Endothelial cell of umbilical vein (primary cell): ENCODE results near the gene HES2. TPM values are rescaled to one million over a fixed set of nuclear protein-coding genes. Genes with fewer than 3 reads are reported as not detected.

Source experiments
- BruUV-seq: library from RNA; stranded (reverse); fragments of 400-500 nt; replicated peaks from 2 replicates; lab custom pipeline; 2021; lab: Mats Ljungman, UMichigan
- CTCF ChIA-PET: fragments of 300-600, 350-600 bp; sonication (Branson Sonifier 250); formaldehyde crosslinking; loops from one replicate; lab custom pipeline; 2021; ENCODE audit warnings: antibody characterized with exemption, inconsistent platforms; lab: Charles Lee
- POLR2A ChIA-PET: fragments of 300-600, 350-600 bp; sonication (Branson Sonifier 250); formaldehyde crosslinking; loops from one replicate; lab custom pipeline; 2021; ENCODE audit warnings: antibody characterized with exemption, inconsistent platforms; lab: Charles Lee
- DNase-seq: peaks from one replicate; pipeline ENCODE4 v3.0.0-alpha.2; 2011; ENCODE audit warnings: low read depth, low spot score
- FAIRE-seq: peaks from 2 replicates; lab custom pipeline; 2011; peaks lifted over from hg19 to GRCh38; lab: Jason Lieb, UNC
- H2AFZ ChIP-seq: 2 replicates; pipeline ENCODE4 v1.6.0; 2012; ENCODE audit warnings: low read depth, low read length, control low read depth, inconsistent platforms
- H3K27ac ChIP-seq: 2 replicates; pipeline ENCODE4 v1.5.1; 2011; ENCODE audit warnings: low read depth, mild to moderate bottlenecking, control low read depth, low read length, moderate library complexity; ENCODE audit not compliant: insufficient read depth
- H3K27me3 ChIP-seq, 2 experiments: 2 replicates each; pipeline versions ENCODE4 v1.6.0 to v1.6.1; 2011; ENCODE audit warnings: low read length in 2 of 2, mixed read lengths in 1 of 2; ENCODE audit not compliant: control insufficient read depth in 2 of 2, insufficient read depth in 2 of 2
- H3K36me3 ChIP-seq, 2 experiments: 2 replicates in 1 of 2; 3 replicates in 1 of 2; pipeline ENCODE4 v1.5.1; 2011; ENCODE audit warnings: low read length in 2 of 2, mild to moderate bottlenecking in 1 of 2, moderate library complexity in 1 of 2; ENCODE audit not compliant: control insufficient read depth in 2 of 2, insufficient read depth in 2 of 2; ENCODE audit errors: extremely low read depth in 1 of 2
- H3K4me1 ChIP-seq: 3 replicates; pipeline ENCODE4 v1.5.1; 2011; ENCODE audit warnings: mild to moderate bottlenecking, low read length; ENCODE audit not compliant: control insufficient read depth, insufficient read depth; ENCODE audit errors: extremely low read depth
- H3K4me2 ChIP-seq: 2 replicates; pipeline ENCODE4 v1.6.1; 2011; ENCODE audit warnings: low read length, control low read depth, mixed read lengths; ENCODE audit not compliant: insufficient read depth
- H3K4me3 ChIP-seq, 3 experiments: fragments of 200-600 bp in 1 of 3; sonication (generic), shearing (Covaris generic) in 1 of 3; replicated peaks in 1 of 3; 2 replicates each; pipeline ENCODE4 v1.5.1; 2011 to 2016; ENCODE audit warnings: control low read depth in 3 of 3, low read length in 3 of 3, mild to moderate bottlenecking in 2 of 3, inconsistent platforms in 1 of 3, low read depth in 1 of 3, moderate library complexity in 1 of 3; ENCODE audit not compliant: insufficient read depth in 1 of 3
- H3K79me2 ChIP-seq: 2 replicates; pipeline ENCODE4 v1.6.0; 2012; ENCODE audit warnings: low read length, inconsistent platforms; ENCODE audit not compliant: control insufficient read depth, insufficient read depth
- H3K9ac ChIP-seq: replicated peaks from 2 replicates; pipeline ENCODE3; 2011; ENCODE audit warnings: low read length, control low read depth; ENCODE audit not compliant: insufficient read depth; ENCODE audit errors: extremely low read depth
- H3K9me1 ChIP-seq: replicated peaks from 3 replicates; pipeline ENCODE4 v1.6.0; 2011; ENCODE audit warnings: mild to moderate bottlenecking, low read length; ENCODE audit not compliant: control insufficient read depth, insufficient read depth; ENCODE audit errors: extremely low read depth
- H3K9me3 ChIP-seq: replicated peaks from 2 replicates; pipeline ENCODE4 v1.5.1; 2012; ENCODE audit warnings: low read length, inconsistent platforms; ENCODE audit not compliant: control insufficient read depth, insufficient read depth
- H4K20me1 ChIP-seq: replicated peaks from 2 replicates; pipeline ENCODE3; 2011; ENCODE audit warnings: mild to moderate bottlenecking, low read length; ENCODE audit not compliant: control insufficient read depth, insufficient read depth; ENCODE audit errors: extremely low read depth
- CTCF ChIP-seq, 2 donors: IDR thresholded peaks; 1 replicate in 1 of 2; 2 replicates in 1 of 2; pipeline ENCODE4 v1.5.1; 2011; ENCODE audit warnings: low read length in 2 of 2, mild to moderate bottlenecking in 2 of 2, moderate library complexity in 2 of 2, control low read depth in 1 of 2, inconsistent platforms in 1 of 2, low read depth in 1 of 2; ENCODE audit not compliant: insufficient read depth in 1 of 2; ENCODE audit errors: extremely low read depth in 1 of 2
- EZH2 ChIP-seq: IDR thresholded peaks from 2 replicates; pipeline ENCODE4 v1.6.1; 2012; ENCODE audit warnings: borderline replicate concordance, low read depth, mild to moderate bottlenecking, moderate library complexity, low read length, inconsistent platforms; ENCODE audit not compliant: severe bottlenecking
- POLR2A ChIP-seq: IDR thresholded peaks from 2 replicates; pipeline ENCODE4 v1.6.1; 2012; ENCODE audit warnings: low read depth, mild to moderate bottlenecking, control low read depth, low read length
- dilution Hi-C: fragments of 300-500 bp; cut with MboI; formaldehyde crosslinking; loops from one replicate; pipeline ENCODE4 v1.15.0; 2019; ENCODE audit warnings: low sequenced_read_pairs; ENCODE audit not compliant: extremely low pct_ligation_motif_present
- intact Hi-C: fragments of 100-400 bp; cut with micrococcal nuclease; formaldehyde crosslinking; loops from one replicate; pipeline ENCODE4 v1.10.0; 2022
- polyA plus RNA-seq, 4 experiments: library from polyadenylated mRNA; depleted of rRNA in 3 of 4; stranded (reverse) in 3 of 4; unstranded in 1 of 4; fragments of >200 nt; gene quantifications; 2 replicates each; pipeline versions ENCODE4 v1.2.1 to v1.2.3, GENCODE V29; 2011 to 2012; ENCODE audit warnings: missing spikeins in 1 of 4
- total RNA-seq: library from RNA; stranded (reverse); gene quantifications from 2 replicates; pipeline ENCODE4 v1.2.3, GENCODE V29; 2021

The HES2 gene
- total and polyA plus RNA-seq, 2 donors (not counting 3 experiments of a cell fraction or from before 2014, with no cell fraction given), result 3.6 to 9.4 TPM

- dilution Hi-C loops, result no loop called here
- TF ChIP-seq CTCF (IDR thresholded peaks at IDR 0.05; ENCODE audit: extremely low read depth in 1 of 2, insufficient read depth in 1 of 2, low read depth in 1 of 2, low read length in 2 of 2) (peak in 1 of 2 donors; percentile 12), POLR2A (no peak), EZH2 (peak; percentile 68)
- Histone ChIP-seq H3K27ac (no peak overlapping the region), H3K9me3 (no peaks in the 10 kb centered on the region), H3K4me2 (no peak overlapping the region), H3K4me3 (no peak overlapping the region), H3K9me1 (no peaks in the 10 kb centered on the region), H3K36me3 (no peaks in the 10 kb centered on the region), H3K79me2 (no peaks in the 10 kb centered on the region), H3K27me3 (peaks cover 42 to 47% of the 10 kb centered on the region in 2 experiments), H2AFZ (no peak overlapping the region), H4K20me1 (no peaks in the 10 kb centered on the region), H3K4me1 (no peaks in the 10 kb centered on the region), H3K9ac (no peak overlapping the region)
- no TSS peak for BruUV-seq
- ChIA-PET POLR2A (no interaction called here), CTCF (interaction anchor here (0.6 to 1.9 kb wide), 6 partner anchors 10 to 202 kb away, joined by 3 to 18 read pairs (median 4); partner anchors contain the start of gene PLEKHG5)
- intact Hi-C loops, result no loop called here
- DNase-seq (no peak), FAIRE-seq (no peak)
These were observed 28.4 kb upstream of the HES2 start for GRCh38 chr1:6447818-6448748.
